HEK293T (cell line): ENCODE measurements around the gene EMC10.

Experiments
- CTCF ChIA-PET: fragments of 350-600 bp; formaldehyde crosslinking; extraction: SDS; loops from one replicate; lab custom pipeline; 2021; ENCODE audit warnings: antibody characterized with exemption, inconsistent platforms; lab: Yijun Ruan, JAX
- POLR2A ChIA-PET: fragments of 350-600 bp; formaldehyde crosslinking; extraction: SDS; loops from one replicate; lab custom pipeline; 2020; ENCODE audit warnings: antibody characterized with exemption, inconsistent platforms; lab: Yijun Ruan, JAX
- DNase-seq: peaks from one replicate; pipeline ENCODE4 v3.0.0; 2012; ENCODE audit warnings: mixed read lengths; ENCODE audit errors: extremely low spot score
- ARNT ChIP-seq: fragments of 450-650 bp; IDR thresholded peaks from 2 replicates; pipeline ENCODE4 v1.6.1; 2017; ENCODE audit warnings: mild to moderate bottlenecking
- BHLHE40 ChIP-seq: fragments of 450-650 bp; IDR thresholded peaks from 2 replicates; pipeline ENCODE4 v1.6.1; 2016; ENCODE audit warnings: mild to moderate bottlenecking, moderate library complexity, borderline replicate concordance
- CTBP1 ChIP-seq: fragments of 450-650 bp; IDR thresholded peaks from 2 replicates; pipeline ENCODE4 v1.6.1; 2016; ENCODE audit warnings: borderline replicate concordance
- ELF4 ChIP-seq: fragments of 450-650 bp; IDR thresholded peaks from 2 replicates; pipeline ENCODE4 v1.6.1; 2017; ENCODE audit warnings: antibody characterized with exemption
- FOXA1 ChIP-seq: fragments of 450-650 bp; IDR thresholded peaks from 2 replicates; pipeline ENCODE4 v1.6.1; 2016; ENCODE audit warnings: mild to moderate bottlenecking
- FOXK2 ChIP-seq: fragments of 450-650 bp; IDR thresholded peaks from 2 replicates; pipeline ENCODE4 v1.6.1; 2016; ENCODE audit warnings: mild to moderate bottlenecking
- FOXM1 ChIP-seq: fragments of 450-650 bp; IDR thresholded peaks from 2 replicates; pipeline ENCODE4 v1.6.1; 2017; ENCODE audit warnings: mild to moderate bottlenecking, borderline replicate concordance
- HDGF ChIP-seq: fragments of 450-650 bp; IDR thresholded peaks from 2 replicates; pipeline ENCODE4 v1.6.1; 2017; ENCODE audit warnings: antibody characterized with exemption, borderline replicate concordance
- L3MBTL2 ChIP-seq: fragments of 450-650 bp; conservative IDR thresholded peaks from 2 replicates; pipeline ENCODE4 v1.6.1; 2016; ENCODE audit warnings: mild to moderate bottlenecking
- LEF1 ChIP-seq: fragments of 450-650 bp; IDR thresholded peaks from 2 replicates; pipeline ENCODE4 v1.6.1; 2017; ENCODE audit warnings: mild to moderate bottlenecking, borderline replicate concordance
- NFRKB ChIP-seq: fragments of 450-650 bp; IDR thresholded peaks from 2 replicates; pipeline ENCODE4 v1.6.1; 2016; ENCODE audit warnings: mild to moderate bottlenecking, moderate library complexity
- PKNOX1 ChIP-seq: fragments of 450-650 bp; IDR thresholded peaks from 2 replicates; pipeline ENCODE4 v1.6.1; 2016
- SP1 ChIP-seq: fragments of 450-650 bp; IDR thresholded peaks from 2 replicates; pipeline ENCODE4 v1.6.1; 2017
- SUZ12 ChIP-seq: fragments of 450-650 bp; IDR thresholded peaks from 2 replicates; pipeline ENCODE4 v1.6.1; 2016; ENCODE audit warnings: mild to moderate bottlenecking
- TARDBP ChIP-seq: fragments of 450-650 bp; IDR thresholded peaks from 2 replicates; pipeline ENCODE4 v1.6.1; 2016
- ZNF384 ChIP-seq: fragments of 450-650 bp; IDR thresholded peaks from 2 replicates; pipeline ENCODE4 v1.6.1; 2016

The EMC10 gene

GRCh38 chr19:50490991-50491472 lies 14.7 kb downstream of the EMC10 start:
- DNase-seq = no peak
- CTCF ChIA-PET = no interaction called here
- POLR2A ChIA-PET = no interaction called here
- TF ChIP-seq ELF4 (no peak), FOXA1 (no peak), L3MBTL2 (no peak), HDGF (no peak), SUZ12 (no peak), CTBP1 (no peak), ZNF384 (no peak), NFRKB (no peak), FOXM1 (no peak), BHLHE40 (no peak), FOXK2 (no peak), ARNT (no peak), TARDBP (no peak), SP1 (no peak)

- POLR2A ChIA-PET = no interaction called here
Observed at GRCh38 chr19:50492303-50493052, 16.2 kb downstream of the EMC10 start.

GRCh38 chr19:50493171-50493570 lies 16.9 kb downstream of the EMC10 start:
- POLR2A ChIA-PET = no interaction called here
- CTCF ChIA-PET = no interaction called here
- no peak for TF ChIP-seq NFRKB
- no peak for TF ChIP-seq LEF1
- no peak for TF ChIP-seq PKNOX1
- TF ChIP-seq TARDBP = no peak
- TF ChIP-seq FOXM1 = no peak
- no peak for TF ChIP-seq SUZ12
- no peak for TF ChIP-seq ARNT
- DNase-seq = no peak

More at GRCh38 chr19:50492303-50493052, 16.2 kb downstream of the EMC10 start:
- no peak for TF ChIP-seq BHLHE40
- no peak for TF ChIP-seq L3MBTL2
- no peak for TF ChIP-seq ARNT
- no peak for TF ChIP-seq HDGF
- TF ChIP-seq ZNF384 = no peak
- TF ChIP-seq NFRKB = no peak
- no peak for TF ChIP-seq FOXK2
- TF ChIP-seq CTBP1 = no peak
- TF ChIP-seq ELF4 = no peak
- TF ChIP-seq FOXA1 = no peak
- TF ChIP-seq SP1 = no peak
- no peak for TF ChIP-seq LEF1
- TF ChIP-seq SUZ12 = no peak
- no peak for TF ChIP-seq PKNOX1
- no peak for TF ChIP-seq TARDBP
- no peak for TF ChIP-seq FOXM1
- no peak for DNase-seq
- CTCF ChIA-PET = no interaction called here

GRCh38 chr19:50494186-50495019 lies 18.1 kb downstream of the EMC10 start:
- DNase-seq = no peak
- ChIA-PET POLR2A (no interaction called here), CTCF (interaction anchor here (0.7 kb wide), 1 partner anchor 32 kb away, joined by 3 read pairs; no protein-coding TSS in a partner anchor)
- TF ChIP-seq FOXK2 = no peak
- no peak for TF ChIP-seq HDGF
- no peak for TF ChIP-seq ZNF384
- no peak for TF ChIP-seq L3MBTL2
- TF ChIP-seq LEF1 = no peak
- no peak for TF ChIP-seq ELF4
- TF ChIP-seq SP1 = no peak
- TF ChIP-seq BHLHE40 = no peak

GRCh38 chr19:50495020-50495531 lies 18.8 kb downstream of the EMC10 start:
- CTCF ChIA-PET = no interaction called here
- TF ChIP-seq L3MBTL2 (no peak), NFRKB (no peak)
- no peak for DNase-seq
- POLR2A ChIA-PET = no interaction called here

GRCh38 chr19:50496189-50497021 lies 20.1 kb downstream of the EMC10 start:
- DNase-seq = no peak
- CTCF ChIA-PET = interaction anchor here (0.7 kb wide), 1 partner anchor 173 kb away, joined by 3 read pairs; no protein-coding TSS in a partner anchor

More at GRCh38 chr19:50496189-50497021, 20.1 kb downstream of the EMC10 start:
- no peak for TF ChIP-seq ELF4
- no peak for TF ChIP-seq PKNOX1
- no peak for TF ChIP-seq NFRKB
- no peak for TF ChIP-seq FOXA1
- no peak for TF ChIP-seq CTBP1
- no peak for TF ChIP-seq BHLHE40
- no peak for TF ChIP-seq SP1
- POLR2A ChIA-PET = interaction anchor here (1.1 kb wide), 1 partner anchor 15 kb away, joined by 4 read pairs; the partner anchor contains the start of gene JOSD2
